Liver (tissue), 9 donors: Measurements from ENCODE around the gene ADIPOR1. TPM values are rescaled to one million over a fixed set of nuclear protein-coding genes. Genes with fewer than 3 reads are reported as not detected.
"Not testable (repeated sequence)": the region's sequence is repeated elsewhere in the genome, so short reads cannot be mapped to it uniquely, and the experiment has no call there.

Experiments used
- DNase-seq: peaks from one replicate; pipeline ENCODE4 v3.0.0-alpha.2; 2017; ENCODE audit warnings: low spot score
- H3K27ac ChIP-seq, 2 donors: one replicate each; pipeline ENCODE4 v1.7.0; 2013; ENCODE audit warnings: inconsistent platforms in 2 of 2, low read length in 2 of 2, control low read depth in 1 of 2, low read depth in 1 of 2, mild to moderate bottlenecking in 1 of 2
- H3K27me3 ChIP-seq, 4 donors: one replicate each; pipeline versions ENCODE4 v1.6.1 to v1.7.0; 2013; ENCODE audit warnings: low read length in 3 of 4, inconsistent platforms in 1 of 4, mild to moderate bottlenecking in 1 of 4, moderate library complexity in 1 of 4; ENCODE audit not compliant: control insufficient read depth in 4 of 4, insufficient read depth in 4 of 4
- H3K36me3 ChIP-seq, 4 donors: one replicate each; pipeline versions ENCODE4 v1.6.1 to v1.7.0; 2013; ENCODE audit warnings: low read length in 3 of 4, mild to moderate bottlenecking in 3 of 4, low read depth in 1 of 4, moderate library complexity in 1 of 4; ENCODE audit not compliant: control insufficient read depth in 4 of 4, insufficient read depth in 3 of 4
- H3K4me1 ChIP-seq, 4 donors: one replicate each; pipeline versions ENCODE4 v1.6.1 to v1.7.0; 2013; ENCODE audit warnings: low read length in 3 of 4, mild to moderate bottlenecking in 3 of 4, moderate library complexity in 1 of 4; ENCODE audit not compliant: control insufficient read depth in 4 of 4, insufficient read depth in 4 of 4
- H3K4me3 ChIP-seq, 3 donors: one replicate each; pipeline versions ENCODE4 v1.6.1 to v1.7.0; 2013; ENCODE audit warnings: low read length in 3 of 3, control low read depth in 1 of 3, low read depth in 1 of 3, mild to moderate bottlenecking in 1 of 3
- H3K9ac ChIP-seq, 2 donors: one replicate each; pipeline ENCODE4 v1.7.0; 2013; ENCODE audit warnings: low read length in 2 of 2, mild to moderate bottlenecking in 2 of 2, moderate library complexity in 2 of 2, control low read depth in 1 of 2, low read depth in 1 of 2
- H3K9me3 ChIP-seq, 4 donors: one replicate each; pipeline versions ENCODE4 v1.6.1 to v1.7.0; 2013; ENCODE audit warnings: low read length in 3 of 4; ENCODE audit not compliant: control insufficient read depth in 4 of 4
- ATF3 ChIP-seq: IDR thresholded peaks from 2 replicates; pipeline ENCODE4 v1.6.1; 2016; ENCODE audit warnings: antibody characterized with exemption
- FOXA2 ChIP-seq: IDR thresholded peaks from 2 replicates; pipeline ENCODE4 v1.6.1; 2016; ENCODE audit warnings: antibody characterized with exemption
- HNF4A ChIP-seq, 2 donors: conservative IDR thresholded peaks; 2 replicates each; pipeline ENCODE4 v1.6.1; 2016; ENCODE audit warnings: antibody characterized with exemption in 2 of 2, mild to moderate bottlenecking in 2 of 2
- HNF4G ChIP-seq: IDR thresholded peaks from 2 replicates; pipeline ENCODE4 v1.6.1; 2016; ENCODE audit warnings: antibody characterized with exemption
- JUND ChIP-seq, 2 donors: IDR thresholded peaks; 2 replicates each; pipeline ENCODE4 v1.6.1; 2016; ENCODE audit warnings: antibody characterized with exemption in 2 of 2
- MAX ChIP-seq: IDR thresholded peaks from 2 replicates; pipeline ENCODE4 v1.6.1; 2016; ENCODE audit warnings: antibody characterized with exemption
- RAD21 ChIP-seq, 2 donors: IDR thresholded peaks; 2 replicates each; pipeline ENCODE4 v1.6.1; 2016; ENCODE audit warnings: antibody characterized with exemption in 2 of 2, mild to moderate bottlenecking in 2 of 2
- RXRA ChIP-seq, 2 donors: IDR thresholded peaks; 2 replicates each; pipeline ENCODE4 v1.6.1; 2017 to 2018; ENCODE audit warnings: antibody characterized with exemption in 2 of 2, mild to moderate bottlenecking in 1 of 2
- YY1 ChIP-seq: IDR thresholded peaks from 2 replicates; pipeline ENCODE4 v1.6.1; 2016; ENCODE audit warnings: antibody characterized with exemption, mild to moderate bottlenecking
- WGBS: extraction: QIAGEN DNeasy Blood & Tissue Kit; methylation state at CpG from one replicate; pipeline ENCODE4 v1.1.7; 2013; 5-methylcytosine and 5-hydroxymethylcytosine counted together
- polyA plus RNA-seq, 2 donors: library from polyadenylated mRNA; stranded (reverse) in 1 of 2; unstranded in 1 of 2; fragments of 200-250 nt in 1 of 2; fragments of >200 nt in 1 of 2; fragmentation: Nextera tagmentation in 1 of 2; extraction: Ambion mirVana in 1 of 2; gene quantifications; one replicate each; pipeline versions ENCODE4 v1.2.1 to v1.2.3, GENCODE V29; 2013 to 2015
- total RNA-seq, 2 donors: library from RNA; depleted of rRNA; stranded (reverse); fragments of >200 nt; gene quantifications; one replicate each; pipeline ENCODE4 v1.2.3, GENCODE V29; 2014
- TF ChIP-seq, protein P1 (sequence below): fragments of 150-350 bp; IDR thresholded peaks from 2 replicates; pipeline ENCODE4 v1.5.1; 2017; ENCODE audit warnings: improper control_type of control experiment, low read depth, low read length; ENCODE audit not compliant: missing input control
- TF ChIP-seq, protein P2 (sequence below): IDR thresholded peaks from 2 replicates; pipeline ENCODE4 v1.6.1; 2016; ENCODE audit warnings: antibody characterized with exemption, mild to moderate bottlenecking
- TF ChIP-seq, protein P3 (sequence below): IDR thresholded peaks from 2 replicates; pipeline ENCODE4 v1.6.1; 2016; ENCODE audit warnings: antibody characterized with exemption
- donor health status: healthy.
- donor health status: healthy.
- donor health status: healthy.
- donor health status: healthy.
- donor health status: healthy.

The ADIPOR1 gene
- total and polyA plus RNA-seq, 4 donors: 58.5 to 175 (median 70.4) TPM

DNA sequence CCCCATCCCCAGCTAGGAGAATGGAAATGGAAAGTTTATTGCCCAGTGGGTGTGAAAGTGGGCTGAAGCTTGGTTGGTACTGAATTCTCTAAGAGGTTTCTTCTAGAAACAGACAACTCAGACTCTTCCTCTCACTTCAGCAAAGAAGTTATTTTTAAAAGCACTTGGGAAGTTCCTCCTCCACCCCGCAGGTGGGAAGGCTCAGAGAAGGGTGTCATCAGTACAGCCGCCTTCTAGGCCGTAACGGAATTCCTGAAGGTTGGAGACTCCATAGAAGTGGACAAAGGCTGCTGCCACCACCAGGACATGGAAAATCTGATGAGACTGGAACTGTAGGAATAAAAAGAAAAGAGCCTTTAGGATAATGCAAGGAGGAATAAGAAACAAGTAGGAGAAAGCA, 16.7 kb downstream of the ADIPOR1 start (continued):
- TF ChIP-seq, protein P1, sequence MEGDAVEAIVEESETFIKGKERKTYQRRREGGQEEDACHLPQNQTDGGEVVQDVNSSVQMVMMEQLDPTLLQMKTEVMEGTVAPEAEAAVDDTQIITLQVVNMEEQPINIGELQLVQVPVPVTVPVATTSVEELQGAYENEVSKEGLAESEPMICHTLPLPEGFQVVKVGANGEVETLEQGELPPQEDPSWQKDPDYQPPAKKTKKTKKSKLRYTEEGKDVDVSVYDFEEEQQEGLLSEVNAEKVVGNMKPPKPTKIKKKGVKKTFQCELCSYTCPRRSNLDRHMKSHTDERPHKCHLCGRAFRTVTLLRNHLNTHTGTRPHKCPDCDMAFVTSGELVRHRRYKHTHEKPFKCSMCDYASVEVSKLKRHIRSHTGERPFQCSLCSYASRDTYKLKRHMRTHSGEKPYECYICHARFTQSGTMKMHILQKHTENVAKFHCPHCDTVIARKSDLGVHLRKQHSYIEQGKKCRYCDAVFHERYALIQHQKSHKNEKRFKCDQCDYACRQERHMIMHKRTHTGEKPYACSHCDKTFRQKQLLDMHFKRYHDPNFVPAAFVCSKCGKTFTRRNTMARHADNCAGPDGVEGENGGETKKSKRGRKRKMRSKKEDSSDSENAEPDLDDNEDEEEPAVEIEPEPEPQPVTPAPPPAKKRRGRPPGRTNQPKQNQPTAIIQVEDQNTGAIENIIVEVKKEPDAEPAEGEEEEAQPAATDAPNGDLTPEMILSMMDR: no peak

- Histone ChIP-seq H3K27ac (no peak overlapping the region), H3K36me3 (peaks cover 15 to 52% (median 44%) of the 10 kb centered on the region in 4 donors), H3K4me3 (no peak overlapping the region), H3K9ac (no peak overlapping the region), H3K27me3 (no peaks in the 10 kb centered on the region), H3K4me1 (no peaks in the 10 kb centered on the region), H3K9me3 (no peaks in the 10 kb centered on the region)
- no peak for DNase-seq
- TF ChIP-seq RXRA (IDR thresholded peaks at IDR 0.05) (no peak), JUND (IDR thresholded peaks at IDR 0.05) (no peak), HNF4A (conservative IDR thresholded peaks at IDR 0.05) (no peak), ATF3 (no peak), MAX (no peak), HNF4G (no peak), YY1 (no peak)
- TF ChIP-seq, protein P2, sequence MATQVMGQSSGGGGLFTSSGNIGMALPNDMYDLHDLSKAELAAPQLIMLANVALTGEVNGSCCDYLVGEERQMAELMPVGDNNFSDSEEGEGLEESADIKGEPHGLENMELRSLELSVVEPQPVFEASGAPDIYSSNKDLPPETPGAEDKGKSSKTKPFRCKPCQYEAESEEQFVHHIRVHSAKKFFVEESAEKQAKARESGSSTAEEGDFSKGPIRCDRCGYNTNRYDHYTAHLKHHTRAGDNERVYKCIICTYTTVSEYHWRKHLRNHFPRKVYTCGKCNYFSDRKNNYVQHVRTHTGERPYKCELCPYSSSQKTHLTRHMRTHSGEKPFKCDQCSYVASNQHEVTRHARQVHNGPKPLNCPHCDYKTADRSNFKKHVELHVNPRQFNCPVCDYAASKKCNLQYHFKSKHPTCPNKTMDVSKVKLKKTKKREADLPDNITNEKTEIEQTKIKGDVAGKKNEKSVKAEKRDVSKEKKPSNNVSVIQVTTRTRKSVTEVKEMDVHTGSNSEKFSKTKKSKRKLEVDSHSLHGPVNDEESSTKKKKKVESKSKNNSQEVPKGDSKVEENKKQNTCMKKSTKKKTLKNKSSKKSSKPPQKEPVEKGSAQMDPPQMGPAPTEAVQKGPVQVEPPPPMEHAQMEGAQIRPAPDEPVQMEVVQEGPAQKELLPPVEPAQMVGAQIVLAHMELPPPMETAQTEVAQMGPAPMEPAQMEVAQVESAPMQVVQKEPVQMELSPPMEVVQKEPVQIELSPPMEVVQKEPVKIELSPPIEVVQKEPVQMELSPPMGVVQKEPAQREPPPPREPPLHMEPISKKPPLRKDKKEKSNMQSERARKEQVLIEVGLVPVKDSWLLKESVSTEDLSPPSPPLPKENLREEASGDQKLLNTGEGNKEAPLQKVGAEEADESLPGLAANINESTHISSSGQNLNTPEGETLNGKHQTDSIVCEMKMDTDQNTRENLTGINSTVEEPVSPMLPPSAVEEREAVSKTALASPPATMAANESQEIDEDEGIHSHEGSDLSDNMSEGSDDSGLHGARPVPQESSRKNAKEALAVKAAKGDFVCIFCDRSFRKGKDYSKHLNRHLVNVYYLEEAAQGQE: no peak
Measured at GRCh38 chr1:202940561-202940960, 17.6 kb downstream of the ADIPOR1 start.

GRCh38 chr1:202938287-202938925, 19.7 kb downstream of the ADIPOR1 start:
- H3K9me3 ChIP-seq: no peaks in the 10 kb centered on the region
- H3K4me3 ChIP-seq: no peak overlapping the region
- no peaks in the 10 kb centered on the region for H3K27me3 ChIP-seq
- H3K36me3 ChIP-seq: peaks cover 10 to 31% (median 26%) of the 10 kb centered on the region in 4 donors
- no peak overlapping the region for H3K27ac ChIP-seq
- H3K9ac ChIP-seq: no peak overlapping the region
- DNase-seq: no peak
- 89% methylated on average over 5 of the region's 5 CpGs for WGBS
- no peaks in the 10 kb centered on the region for H3K4me1 ChIP-seq
- TF ChIP-seq, protein P3, sequence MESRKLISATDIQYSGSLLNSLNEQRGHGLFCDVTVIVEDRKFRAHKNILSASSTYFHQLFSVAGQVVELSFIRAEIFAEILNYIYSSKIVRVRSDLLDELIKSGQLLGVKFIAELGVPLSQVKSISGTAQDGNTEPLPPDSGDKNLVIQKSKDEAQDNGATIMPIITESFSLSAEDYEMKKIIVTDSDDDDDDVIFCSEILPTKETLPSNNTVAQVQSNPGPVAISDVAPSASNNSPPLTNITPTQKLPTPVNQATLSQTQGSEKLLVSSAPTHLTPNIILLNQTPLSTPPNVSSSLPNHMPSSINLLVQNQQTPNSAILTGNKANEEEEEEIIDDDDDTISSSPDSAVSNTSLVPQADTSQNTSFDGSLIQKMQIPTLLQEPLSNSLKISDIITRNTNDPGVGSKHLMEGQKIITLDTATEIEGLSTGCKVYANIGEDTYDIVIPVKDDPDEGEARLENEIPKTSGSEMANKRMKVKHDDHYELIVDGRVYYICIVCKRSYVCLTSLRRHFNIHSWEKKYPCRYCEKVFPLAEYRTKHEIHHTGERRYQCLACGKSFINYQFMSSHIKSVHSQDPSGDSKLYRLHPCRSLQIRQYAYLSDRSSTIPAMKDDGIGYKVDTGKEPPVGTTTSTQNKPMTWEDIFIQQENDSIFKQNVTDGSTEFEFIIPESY: no peak
- TF ChIP-seq ATF3 (no peak), FOXA2 (no peak), RAD21 (IDR thresholded peaks at IDR 0.05) (no peak)
- TF ChIP-seq, protein P2: no peak

DNA sequence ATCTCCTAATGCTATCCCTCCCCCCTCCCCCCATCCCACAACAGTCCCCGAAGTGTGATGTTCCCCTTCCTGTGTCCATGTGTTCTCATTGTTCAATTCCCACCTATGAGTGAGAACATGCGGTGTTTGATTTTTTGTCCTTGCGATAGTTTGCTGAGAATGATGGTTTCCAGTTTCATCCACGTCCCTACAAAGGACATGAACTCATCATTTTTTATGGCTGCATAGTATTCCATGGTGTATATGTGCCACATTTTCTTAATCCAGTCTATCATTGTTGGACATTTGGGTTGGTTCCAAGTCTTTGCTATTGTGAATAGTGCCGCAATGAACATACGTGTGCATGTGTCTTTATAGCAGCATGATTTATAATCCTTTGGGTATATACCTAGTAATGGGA, 21.7 kb downstream of the ADIPOR1 start:
- H3K27ac ChIP-seq, H3K9ac ChIP-seq, H3K9me3 ChIP-seq, H3K27me3 ChIP-seq, H3K4me1 ChIP-seq, DNase-seq, H3K4me3 ChIP-seq: not testable (repeated sequence)
- 94% methylated on average over 2 of the region's 6 CpGs for WGBS
- peaks cover 5 to 15% (median 9%) of the 10 kb centered on the region in 4 donors for H3K36me3 ChIP-seq
